GM04503 (cell line): ENCODE data around the gene SIAH3.

Source experiments
- DNase-seq: peaks from one replicate; pipeline ENCODE4 v3.0.0-alpha.2; 2012; ENCODE audit warnings: low read depth

Gene SIAH3

DNA sequence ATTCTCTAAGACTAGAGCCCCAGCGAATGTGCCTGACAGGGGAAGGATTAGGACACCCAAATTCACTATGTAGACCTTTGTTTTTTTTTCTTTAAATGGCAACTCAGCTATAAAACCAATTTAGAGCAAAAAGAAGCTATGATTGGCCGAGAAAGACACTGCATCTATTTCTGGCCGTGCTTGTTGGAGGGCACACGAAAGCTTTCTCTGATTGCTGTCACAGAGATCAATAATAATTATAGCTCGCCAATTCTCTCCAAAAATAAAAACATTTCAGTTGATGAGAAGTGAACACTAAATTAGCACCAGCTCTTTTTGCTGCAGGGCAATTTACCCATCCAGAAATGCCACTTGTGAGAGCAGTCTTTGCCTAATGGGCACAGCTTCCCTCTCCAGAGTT, 118.2 kb downstream of the SIAH3 start:
- no peak for DNase-seq

GRCh38 chr13:45732916-45733315, 118.6 kb downstream of the SIAH3 start:
- DNase-seq, result no peak

- no peak for DNase-seq
Measured at GRCh38 chr13:45731455-45731854, 120.1 kb downstream of the SIAH3 start.

DNA sequence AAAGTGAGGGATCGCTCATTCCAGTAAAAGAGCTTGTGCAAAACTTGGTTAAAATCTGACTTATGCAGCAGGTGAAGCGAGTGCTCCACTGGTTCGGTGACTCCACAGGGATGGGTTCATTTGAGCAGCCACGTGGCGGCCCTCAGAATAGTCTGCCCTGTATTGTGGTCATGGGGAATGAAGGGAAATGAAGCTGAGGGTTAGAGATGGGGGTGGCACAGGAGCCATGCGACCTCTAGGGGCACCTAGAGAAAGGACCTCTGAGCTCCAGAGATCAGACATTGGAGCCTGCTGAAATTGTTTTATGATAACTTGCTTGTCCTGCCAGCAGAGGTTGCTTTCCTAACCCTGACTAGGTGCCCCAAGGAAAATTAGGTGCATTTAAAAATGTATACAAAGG, 122.8 kb downstream of the SIAH3 start:
- no peak for DNase-seq
